H1 (cell line): ENCODE results near the gene LRRFIP1. TPM values are rescaled to one million over a fixed set of nuclear protein-coding genes. Genes with fewer than 3 reads are reported as not detected.

ENCODE experiments used
- CBX5 ChIP-seq: fragments of 300-800, 300-1000 bp; sonication (generic); IDR thresholded peaks from 2 replicates; pipeline ENCODE4 v1.7.1; 2016; ENCODE audit warnings: antibody characterized with exemption, low read length, low read depth
- CHD7 ChIP-seq: fragments of 300-600 bp; sonication (generic); IDR thresholded peaks from 2 replicates; pipeline ENCODE4 v1.7.1; 2012; ENCODE audit warnings: low read length, moderate library complexity, mild to moderate bottlenecking, inconsistent platforms; ENCODE audit not compliant: insufficient replicate concordance
- GTF2F1 ChIP-seq: IDR thresholded peaks from 2 replicates; pipeline ENCODE4 v1.6.1; 2012; ENCODE audit warnings: low read depth, low read length, improper control_type of control experiment, borderline replicate concordance
- SUZ12 ChIP-seq: fragments of 200-600 bp; sonication (generic); IDR thresholded peaks from 2 replicates; pipeline ENCODE4 v1.6.1; 2012; ENCODE audit warnings: mild to moderate bottlenecking, inconsistent platforms, low read length, moderate library complexity, mixed read lengths
- polyA plus RNA-seq, 7 experiments: library from polyadenylated mRNA; depleted of rRNA in 3 of 7; stranded (reverse) in 5 of 7; unstranded in 2 of 7; fragments of >200 nt in 5 of 7; fragments of 200-250 nt in 2 of 7; gene quantifications; 1 replicate in 5 of 7; 2 replicates in 1 of 7; 4 replicates in 1 of 7; pipeline versions ENCODE4 v1.2.1 to v1.2.3, GENCODE V29; 2011 to 2013; ENCODE audit warnings: missing spikeins in 2 of 7, mixed read lengths in 2 of 7
- total RNA-seq: library from RNA; stranded (reverse); fragmentation: NEBNext Ultra II Directional; extraction: Animal tissue kit (Norgen Biotek cat#: 25700); gene quantifications from 2 replicates; pipeline ENCODE4 v1.2.1, GENCODE V29; 2021

Gene LRRFIP1
- total and polyA plus RNA-seq, 2 of the 8 experiments (the other 6 are each of a cell fraction or from before 2014, with no cell fraction given), result 12.1 to 75.8 TPM

DNA sequence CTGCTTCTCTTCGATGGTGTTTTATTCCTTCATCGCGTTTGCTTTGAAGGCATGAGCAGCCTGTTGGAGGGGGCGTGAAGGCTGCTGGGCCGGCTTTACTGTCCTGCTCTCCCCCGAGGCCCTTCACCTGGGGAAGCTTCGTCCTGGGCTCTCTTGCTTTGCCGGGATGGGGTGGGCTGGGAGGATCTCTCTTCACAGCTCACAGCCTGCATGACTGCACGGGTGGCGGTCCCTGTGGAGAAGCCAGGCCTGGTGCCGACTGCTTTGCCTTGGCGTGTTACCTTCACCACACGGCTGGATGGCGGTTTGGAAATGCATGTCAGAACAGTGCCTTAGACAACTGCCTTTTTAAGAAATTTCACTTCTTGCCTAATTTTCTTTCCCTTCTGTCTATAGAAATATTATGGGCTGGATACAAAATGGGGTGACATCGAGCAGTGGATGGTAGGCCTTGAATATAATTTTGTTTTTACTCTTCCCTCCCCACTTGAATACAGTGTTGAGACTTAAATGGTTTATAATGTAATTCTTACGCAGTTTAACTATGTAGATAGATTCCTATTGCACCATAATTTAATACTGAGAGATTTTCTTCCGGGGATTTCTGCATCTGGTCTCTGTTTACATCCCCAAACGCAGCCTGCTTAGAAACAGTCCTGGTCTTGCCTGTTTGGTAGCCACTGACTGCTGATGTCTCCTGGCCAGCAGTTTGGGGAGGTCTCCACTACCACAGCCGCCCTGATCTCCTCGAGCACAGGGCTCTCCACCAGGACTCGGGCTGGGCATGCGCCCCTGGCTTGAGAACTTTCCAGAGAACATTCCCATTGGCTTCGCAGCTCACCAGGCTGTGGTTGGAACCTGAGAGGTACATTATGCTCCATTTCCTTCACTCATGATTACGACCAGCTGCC lies 90.2 kb downstream of the LRRFIP1 start (continued):
- TF ChIP-seq CHD7 (no peak), GTF2F1 (no peak), SUZ12 (no peak), CBX5 (no peak)
